Measurements from ENCODE around the gene CSNK1E.

CSNK1E gene

GRCh38 chr22:38305471-38306448, 11.5 kb downstream of the CSNK1E start:
- peak; percentile 52 for DNase-seq (ENCODE audit: low spot score)

- DNase-seq (ENCODE audit: low spot score): no peak
Observed at GRCh38 chr22:38304526-38304925, 12.7 kb downstream of the CSNK1E start.

- no peak for DNase-seq (ENCODE audit: low spot score)
Observed at GRCh38 chr22:38303974-38304373, 13.3 kb downstream of the CSNK1E start.

GRCh38 chr22:38302906-38303305, 14.3 kb downstream of the CSNK1E start:
- DNase-seq (ENCODE audit: low spot score): no peak

DNA sequence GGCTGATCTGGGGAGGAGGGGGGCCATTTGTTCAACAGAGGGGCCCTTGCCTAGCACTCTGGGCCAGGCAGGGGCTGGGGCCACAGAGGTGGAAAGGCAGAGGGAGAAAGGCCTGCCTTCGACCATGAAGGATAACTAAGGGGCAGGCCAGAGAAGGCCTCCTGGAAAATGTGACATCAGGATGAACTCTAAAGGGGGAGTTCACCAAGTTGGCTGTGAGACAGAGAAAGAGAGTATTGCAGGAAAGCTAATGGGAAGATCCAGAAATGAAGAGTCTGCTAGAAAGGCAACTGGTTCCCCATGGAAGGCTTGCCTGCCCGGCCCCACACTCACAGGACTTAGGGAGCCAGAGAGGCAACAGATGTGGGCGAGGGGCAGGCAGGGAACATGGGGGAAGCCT, 16.3 kb downstream of the CSNK1E start:
- DNase-seq (ENCODE audit: low spot score): no peak

GRCh38 chr22:38300197-38300945, 16.9 kb downstream of the CSNK1E start:
- DNase-seq (ENCODE audit: low spot score): no peak

- DNase-seq (ENCODE audit: low spot score): no peak
Observed at GRCh38 chr22:38299770-38300102, 17.5 kb downstream of the CSNK1E start.

DNA sequence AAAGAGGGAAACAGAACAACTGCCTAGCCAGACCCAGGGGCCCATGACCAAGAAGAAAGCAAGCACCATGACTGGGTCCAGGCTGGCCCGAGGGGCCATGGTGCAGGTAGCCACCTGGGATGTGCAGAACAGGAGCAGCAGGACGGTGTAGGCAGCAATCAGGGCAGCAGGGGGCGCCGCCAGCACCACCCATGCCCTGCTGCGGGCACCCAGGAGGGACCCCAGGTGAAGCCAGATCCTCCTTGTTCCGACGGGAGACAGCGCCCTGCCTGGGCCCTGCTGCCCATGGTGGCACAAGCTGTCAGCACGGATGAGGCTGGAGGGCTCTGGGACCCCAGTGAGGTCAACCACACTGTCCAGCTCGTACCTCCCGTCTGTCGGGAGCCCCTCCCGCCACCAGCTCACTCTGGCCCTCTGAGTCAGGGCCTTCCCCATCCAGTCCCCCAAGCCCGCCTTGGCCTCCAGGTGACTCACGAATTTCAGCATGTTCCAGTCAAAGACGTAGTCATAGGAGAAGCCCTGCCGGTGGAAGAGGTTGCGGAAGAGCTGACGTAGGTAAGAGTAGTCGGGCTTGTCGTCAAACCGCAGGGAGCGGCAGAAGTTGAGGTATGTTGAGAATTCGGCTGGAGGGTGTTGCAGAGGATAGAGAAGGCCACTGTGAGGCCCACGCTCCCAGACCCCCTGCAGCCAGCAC, 18.8 kb downstream of the CSNK1E start:
- DNase-seq (ENCODE audit: low spot score): peak; percentile 37

- DNase-seq (ENCODE audit: low spot score): no peak
Observed at GRCh38 chr22:38296372-38296771, 20.9 kb downstream of the CSNK1E start.

- DNase-seq (ENCODE audit: low spot score): no peak
Observed at GRCh38 chr22:38295863-38296262, 21.4 kb downstream of the CSNK1E start.

- no peak for DNase-seq (ENCODE audit: low spot score)
Observed at GRCh38 chr22:38295339-38295738, 21.9 kb downstream of the CSNK1E start.

DNA sequence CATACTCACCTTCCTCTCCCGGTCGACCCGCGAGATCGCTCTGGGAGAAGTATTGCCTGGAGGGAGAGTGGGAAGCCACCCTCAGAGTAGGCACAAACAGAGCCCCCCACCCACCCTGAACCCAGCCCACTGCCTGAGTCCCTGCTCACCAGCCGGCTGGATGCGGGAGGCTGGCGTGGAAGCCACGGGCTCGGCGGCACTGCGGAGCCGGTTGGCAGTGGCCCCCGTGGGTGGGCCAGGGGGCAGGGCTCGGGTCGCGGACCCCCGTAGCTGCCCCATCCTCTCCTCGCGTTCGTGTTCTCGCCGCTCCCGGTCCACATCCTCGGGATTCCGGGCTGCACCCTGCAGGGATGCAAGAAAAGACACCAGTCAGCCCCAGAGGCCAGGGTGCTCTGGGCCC, 23.0 kb downstream of the CSNK1E start:
- no peak for DNase-seq (ENCODE audit: low spot score)

- DNase-seq (ENCODE audit: low spot score): no peak
Observed at GRCh38 chr22:38292694-38293093, 24.5 kb downstream of the CSNK1E start.

GRCh38 chr22:38291201-38291777, 25.9 kb downstream of the CSNK1E start:
- no peak for DNase-seq (ENCODE audit: low spot score)

GRCh38 chr22:38290347-38290746, 26.9 kb downstream of the CSNK1E start:
- no peak for DNase-seq (ENCODE audit: low spot score)

GRCh38 chr22:38289583-38290082, 27.6 kb downstream of the CSNK1E start:
- no peak for DNase-seq (ENCODE audit: low spot score)

GRCh38 chr22:38286915-38287669, 30.1 kb downstream of the CSNK1E start:
- DNase-seq (ENCODE audit: low spot score): no peak

GRCh38 chr22:38285018-38285417, 32.2 kb downstream of the CSNK1E start:
- DNase-seq (ENCODE audit: low spot score): no peak

DNA sequence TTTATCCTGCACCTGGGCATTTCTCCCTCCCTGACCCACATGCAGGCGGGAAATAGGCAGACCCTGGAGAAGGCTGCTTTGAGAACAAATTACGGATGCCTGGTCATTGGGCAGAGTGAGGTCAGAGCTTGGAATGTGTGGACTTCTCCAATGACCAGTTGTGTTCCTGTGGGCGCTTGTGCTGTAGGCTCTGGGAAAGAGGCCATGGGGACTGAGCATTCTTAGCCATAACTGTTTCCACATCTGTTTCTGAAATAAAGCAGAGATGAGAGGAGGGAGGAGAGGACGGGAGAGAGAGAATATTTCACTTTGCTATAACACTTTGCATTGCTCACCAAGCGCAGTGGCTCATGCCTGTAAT, 33.2 kb downstream of the CSNK1E start:
- DNase-seq (ENCODE audit: low spot score): no peak

GRCh38 chr22:38282397-38282796, 34.8 kb downstream of the CSNK1E start:
- DNase-seq (ENCODE audit: low spot score): no peak

GRCh38 chr22:38276166-38276565, 41.1 kb downstream of the CSNK1E start:
- DNase-seq (ENCODE audit: low spot score): no peak
